ENCODE results near the gene PPP3R1. TPM values are rescaled to one million over a fixed set of nuclear protein-coding genes. Genes with fewer than 3 reads are reported as not detected.

PPP3R1 gene
- total RNA-seq, 2 experiments from 2014 or later = 15.1 to 90.3 TPM

GRCh38 chr2:68250652-68251186 is 1.6 kb downstream of the PPP3R1 start:
- Histone ChIP-seq H3K4me1 (ENCODE audit: insufficient read depth, low read length, poor library complexity, severe bottlenecking) (peaks cover 60% of the 10 kb centered on the region), H4K20me1 (ENCODE audit: insufficient read depth, low read length) (peaks cover 45% of the 10 kb centered on the region), H3K9me2 (ENCODE audit: insufficient read depth, low read length) (no peaks in the 10 kb centered on the region), H3K4me2 (ENCODE audit: low read length) (peak overlapping the region; percentile 87), H2AFZ (ENCODE audit: low read length) (no peak overlapping the region), H3K36me3 (ENCODE audit: insufficient read depth, low read length) (peaks cover 43% of the 10 kb centered on the region), H3K9me3 (ENCODE audit: low read length) (no peaks in the 10 kb centered on the region), H3K4me3 (ENCODE audit: low read depth, low read length, poor library complexity, severe bottlenecking) (peak overlapping the region; percentile 89), H3K79me2 (ENCODE audit: insufficient read depth, low read depth, low read length) (peaks cover 83% of the 10 kb centered on the region), H3K27ac (ENCODE audit: low read depth, low read length, poor library complexity, severe bottlenecking) (peak overlapping the region; percentile 89)
- ChIA-PET CTCF (ENCODE audit: unreplicated experiment) (interaction anchor here (1.1 kb wide), 1 partner anchor 22 kb away, joined by 3 read pairs; no protein-coding TSS in a partner anchor), POLR2A (interaction anchor here (0.6 to 1.2 kb wide), 4 partner anchors 30 to 161 kb away, joined by 3 to 5 read pairs (median 3); no protein-coding TSS in a partner anchor)
- no peak for DNase-seq (ENCODE audit: low spot score)
- intact Hi-C loops (cut with micrococcal nuclease; ENCODE audit: unreplicated experiment) = loop anchor here (1.0 to 5.0 kb wide), 4 partner anchors 54 to 172 kb away; no protein-coding TSS in a partner anchor
- BruUV-seq (replicated peaks) = TSS peak; percentile 60
- TF ChIP-seq CTCF (conservative IDR thresholded peaks at IDR 0.05; ENCODE audit: low read length) (no peak), EZH2phosphoT487 (IDR thresholded peaks at IDR 0.05; ENCODE audit: borderline replicate concordance, low read depth, low read length) (no peak)

GRCh38 chr2:68250196-68250595 is 2.1 kb downstream of the PPP3R1 start:
- TF ChIP-seq EZH2phosphoT487 (IDR thresholded peaks at IDR 0.05; ENCODE audit: borderline replicate concordance, low read depth, low read length) = no peak
- no peak for TF ChIP-seq CTCF (conservative IDR thresholded peaks at IDR 0.05; ENCODE audit: low read length)
- peak overlapping the region; percentile 89 for H3K27ac ChIP-seq (ENCODE audit: low read depth, low read length, poor library complexity, severe bottlenecking)
- H2AFZ ChIP-seq (ENCODE audit: low read length) = no peak overlapping the region
- H3K9me3 ChIP-seq (ENCODE audit: low read length) = no peaks in the 10 kb centered on the region
- peaks cover 49% of the 10 kb centered on the region for H4K20me1 ChIP-seq (ENCODE audit: insufficient read depth, low read length)
- BruUV-seq (replicated peaks) = no TSS peak
- peaks cover 86% of the 10 kb centered on the region for H3K79me2 ChIP-seq (ENCODE audit: insufficient read depth, low read depth, low read length)
- CTCF ChIA-PET (ENCODE audit: unreplicated experiment) = interaction anchor here (1.1 kb wide), 1 partner anchor 22 kb away, joined by 3 read pairs; no protein-coding TSS in a partner anchor
- peak; percentile 5 for DNase-seq (ENCODE audit: low spot score)
- H3K36me3 ChIP-seq (ENCODE audit: insufficient read depth, low read length) = peaks cover 48% of the 10 kb centered on the region
- peak overlapping the region; percentile 87 for H3K4me2 ChIP-seq (ENCODE audit: low read length)
- no peaks in the 10 kb centered on the region for H3K9me2 ChIP-seq (ENCODE audit: insufficient read depth, low read length)
- peak overlapping the region; percentile 89 for H3K4me3 ChIP-seq (ENCODE audit: low read depth, low read length, poor library complexity, severe bottlenecking)
- POLR2A ChIA-PET = interaction anchor here (0.6 to 1.3 kb wide), 6 partner anchors 30 to 161 kb away, joined by 3 to 6 read pairs (median 3); no protein-coding TSS in a partner anchor
- intact Hi-C loops (cut with micrococcal nuclease; ENCODE audit: unreplicated experiment) = loop anchor here (5.0 kb wide), 2 partner anchors 112 to 172 kb away; no protein-coding TSS in a partner anchor
- peaks cover 55% of the 10 kb centered on the region for H3K4me1 ChIP-seq (ENCODE audit: insufficient read depth, low read length, poor library complexity, severe bottlenecking)

- no TSS peak for BruUV-seq (replicated peaks)
These were observed 3.5 kb downstream of the PPP3R1 start for GRCh38 chr2:68248806-68249205.

More at GRCh38 chr2:68248806-68249205, 3.5 kb downstream of the PPP3R1 start:
- Histone ChIP-seq H3K27ac (ENCODE audit: low read depth, low read length, poor library complexity, severe bottlenecking) (no peak overlapping the region), H3K36me3 (ENCODE audit: insufficient read depth, low read length) (peaks cover 62% of the 10 kb centered on the region), H3K79me2 (ENCODE audit: insufficient read depth, low read depth, low read length) (peaks cover 87% of the 10 kb centered on the region), H3K9me3 (ENCODE audit: low read length) (no peaks in the 10 kb centered on the region), H2AFZ (ENCODE audit: low read length) (no peak overlapping the region), H3K9me2 (ENCODE audit: insufficient read depth, low read length) (no peaks in the 10 kb centered on the region), H4K20me1 (ENCODE audit: insufficient read depth, low read length) (peaks cover 61% of the 10 kb centered on the region), H3K4me2 (ENCODE audit: low read length) (peak overlapping the region; percentile 87), H3K4me1 (ENCODE audit: insufficient read depth, low read length, poor library complexity, severe bottlenecking) (peaks cover 48% of the 10 kb centered on the region), H3K4me3 (ENCODE audit: low read depth, low read length, poor library complexity, severe bottlenecking) (peak overlapping the region; percentile 89)
- DNase-seq (ENCODE audit: low spot score) = no peak
- TF ChIP-seq CTCF (conservative IDR thresholded peaks at IDR 0.05; ENCODE audit: low read length) (no peak), EZH2phosphoT487 (IDR thresholded peaks at IDR 0.05; ENCODE audit: borderline replicate concordance, low read depth, low read length) (no peak)
- CTCF ChIA-PET (ENCODE audit: unreplicated experiment) = no interaction called here
- POLR2A ChIA-PET = interaction anchor here (0.7 to 1.3 kb wide), 3 partner anchors 20 to 519 kb away, joined by 3 to 6 read pairs (median 5); no protein-coding TSS in a partner anchor
- intact Hi-C loops (cut with micrococcal nuclease; ENCODE audit: unreplicated experiment) = no loop called here
